COLO668 (cell line): ENCODE results near the gene CBARP.

Experiments
- DNase-seq: peaks from one replicate; lab custom pipeline; 2025; ENCODE audit not compliant: unreplicated experiment; lab: John Stamatoyannopoulos, UW

CBARP gene

GRCh38 chr19:1254081-1254527 is 16.3 kb upstream of the CBARP start:
- DNase-seq: no peak

DNA sequence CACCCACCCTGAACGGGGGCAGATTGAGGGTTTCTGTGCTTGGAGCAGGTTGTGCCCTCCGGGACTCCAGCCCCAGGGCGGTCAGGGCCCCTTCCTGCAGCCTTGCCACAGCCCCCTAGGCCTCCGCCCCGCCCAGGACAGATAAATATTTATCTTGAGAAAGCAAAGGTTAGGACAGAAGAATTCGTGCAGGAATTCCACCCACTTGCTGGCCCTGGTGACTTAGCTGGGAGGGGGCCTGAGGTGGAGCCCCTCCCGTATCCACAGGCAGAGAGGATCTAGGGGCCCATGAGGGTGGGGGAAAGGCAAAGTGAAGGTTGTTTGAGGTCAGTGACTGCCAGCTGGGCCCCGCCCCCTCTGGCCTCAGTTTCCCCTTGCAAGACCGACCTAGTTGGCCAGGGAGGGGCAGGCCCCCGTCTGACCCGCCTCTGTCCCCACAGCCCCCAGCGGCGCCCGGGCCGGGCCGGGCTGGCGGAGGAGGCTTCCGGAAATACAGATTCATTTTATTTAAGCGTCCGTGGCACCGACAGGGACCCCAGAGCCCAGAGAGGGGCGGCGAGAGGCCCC is 15.8 kb upstream of the CBARP start:
- DNase-seq: no peak

- peak; percentile 79 for DNase-seq
Measured at GRCh38 chr19:1252821-1253513, 15.2 kb upstream of the CBARP start.

- DNase-seq: peak; percentile 76
Measured at GRCh38 chr19:1252221-1252820, 14.5 kb upstream of the CBARP start.

- DNase-seq: peak; percentile 86
Measured at GRCh38 chr19:1251330-1252220, 13.8 kb upstream of the CBARP start.

DNA sequence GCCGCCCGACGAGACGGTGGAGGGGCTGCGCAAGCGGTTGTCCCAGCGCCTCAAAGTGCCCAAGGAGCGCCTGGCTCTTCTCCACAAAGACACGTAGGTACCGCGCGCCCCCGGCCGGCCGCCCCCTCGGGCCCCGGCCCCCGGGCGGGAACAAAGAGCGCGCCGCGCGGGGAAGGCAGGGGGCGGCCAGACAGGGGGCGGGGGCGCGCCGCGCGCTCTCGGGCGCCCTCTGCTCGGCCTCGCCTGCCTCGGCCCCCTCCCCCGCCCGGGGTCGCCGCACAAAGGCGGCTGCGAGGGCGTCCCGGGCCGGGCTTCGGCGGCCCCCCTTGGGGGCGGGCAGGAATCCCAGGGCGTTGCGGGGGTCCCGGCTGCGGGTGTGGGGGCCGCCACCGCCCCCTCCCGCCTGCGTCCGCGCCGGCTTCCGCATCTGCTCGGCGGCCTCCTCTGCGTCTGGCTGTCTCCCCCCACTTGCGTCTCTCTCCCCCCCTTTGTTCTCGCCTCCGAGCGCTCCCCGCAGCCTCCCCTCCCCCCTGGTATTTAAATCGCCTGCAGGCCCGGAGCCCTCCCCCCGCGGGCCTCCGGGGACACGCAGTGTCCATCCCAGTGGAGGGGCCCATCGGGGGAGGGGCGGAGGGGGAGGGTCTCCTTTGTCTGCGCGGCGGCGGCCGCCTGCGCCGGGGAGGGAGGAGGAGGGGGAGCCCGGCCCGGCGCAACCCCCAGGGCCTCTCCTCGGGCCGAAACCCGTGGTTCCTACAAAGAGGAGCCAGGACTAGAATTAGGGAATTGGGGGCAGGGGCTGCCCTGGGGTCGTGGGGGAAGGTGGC is 12.8 kb upstream of the CBARP start:
- peak; percentile 83 for DNase-seq

- peak; percentile 60 for DNase-seq
Measured at GRCh38 chr19:1249990-1250436, 12.2 kb upstream of the CBARP start.

GRCh38 chr19:1249298-1249989 is 11.6 kb upstream of the CBARP start:
- DNase-seq: peak; percentile 98

DNA sequence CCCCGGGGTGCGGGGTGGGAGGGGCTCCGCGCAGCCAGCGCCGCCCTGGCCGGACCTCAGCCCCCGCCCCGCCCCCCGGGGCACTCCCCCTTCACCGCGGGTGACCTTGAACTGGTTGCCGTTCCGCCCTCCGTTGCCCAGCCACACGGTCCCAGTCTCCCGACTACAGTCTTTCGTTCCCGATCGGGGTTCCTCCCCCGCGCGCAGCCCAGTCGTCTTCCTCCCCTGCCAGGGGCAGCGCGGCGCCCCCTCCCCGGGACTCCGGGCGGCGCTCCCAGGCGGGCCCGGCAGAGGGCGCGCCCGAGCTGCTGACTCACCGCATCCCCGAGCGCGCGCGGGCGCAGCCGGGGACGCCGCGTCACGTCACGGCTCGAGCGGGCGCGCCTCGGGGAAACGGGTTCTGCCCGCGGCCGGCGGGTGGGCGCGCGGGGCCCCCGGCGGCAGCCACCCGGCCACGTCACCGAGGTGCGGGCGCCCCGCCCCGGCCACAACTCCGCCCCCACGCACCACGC is 11.0 kb upstream of the CBARP start:
- peak; percentile 88 for DNase-seq

- DNase-seq: peak; percentile 86
Measured at GRCh38 chr19:1248139-1248785, 10.5 kb upstream of the CBARP start, which contains the start of gene MIDN. TSS of gene MIDN (plus strand) at chr19:1248583. CDS start at chr19:1250297, 1,714 bp downstream.

DNA sequence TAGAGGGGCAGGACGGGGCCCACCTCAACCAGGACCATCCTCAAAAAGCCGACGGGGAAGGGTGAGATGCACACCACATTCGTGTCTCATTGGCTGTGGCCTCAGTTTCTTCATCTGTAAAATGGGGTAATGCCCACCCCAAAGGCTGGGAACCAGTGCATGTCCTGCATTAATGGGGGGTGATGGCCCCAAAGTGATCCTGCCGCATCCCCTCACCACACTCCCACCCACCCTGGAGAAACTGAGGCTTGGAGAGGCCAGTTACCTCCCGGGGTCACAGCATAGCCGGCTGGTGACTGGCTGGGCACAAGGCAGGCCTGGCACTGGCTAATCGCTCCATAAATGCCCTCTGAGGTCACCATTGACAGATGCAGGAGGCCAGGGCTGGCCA is 9.9 kb upstream of the CBARP start:
- DNase-seq: no peak

- DNase-seq: peak; percentile 70
Measured at GRCh38 chr19:1246265-1247087, 8.7 kb upstream of the CBARP start.

- DNase-seq: peak; percentile 57
Measured at GRCh38 chr19:1245494-1246264, 7.9 kb upstream of the CBARP start.

DNA sequence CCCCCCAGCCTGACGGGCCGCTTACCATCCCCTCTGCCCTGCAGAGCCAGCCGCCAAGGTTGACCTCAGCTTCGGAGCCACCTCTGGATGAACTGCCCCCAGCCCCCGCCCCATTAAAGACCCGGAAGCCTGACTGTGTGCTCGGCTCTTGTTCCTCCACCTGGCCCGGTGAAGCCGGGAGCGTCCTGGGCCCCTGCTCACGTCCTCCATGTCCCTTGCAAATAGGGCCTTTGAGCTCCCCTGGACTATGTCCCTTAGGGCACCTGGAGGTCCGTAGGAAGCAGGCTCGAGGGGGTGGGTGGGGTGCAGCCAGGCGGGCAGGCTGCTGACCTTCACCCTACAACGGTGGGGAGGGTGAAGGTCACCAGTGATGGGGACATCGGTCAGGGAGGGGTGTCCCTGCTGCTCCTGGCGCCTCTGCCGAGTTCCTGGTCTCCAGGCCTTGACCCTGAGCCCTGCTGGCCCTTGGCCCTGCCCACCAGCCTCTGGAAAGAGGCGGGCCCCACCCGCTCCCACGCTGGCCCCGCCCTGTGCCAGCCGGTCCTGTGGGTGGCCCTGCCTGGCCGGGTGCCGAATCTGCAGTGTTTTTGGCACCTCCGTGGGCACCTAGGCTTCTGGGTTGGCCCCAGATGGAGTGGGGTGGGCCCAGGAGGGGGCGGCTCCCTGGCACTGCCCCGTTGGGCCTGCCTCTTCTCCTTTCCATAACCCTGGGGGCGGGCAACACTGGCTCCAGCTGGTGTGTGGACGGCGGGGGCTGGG is 7.1 kb upstream of the CBARP start:
- peak; percentile 20 for DNase-seq

DNA sequence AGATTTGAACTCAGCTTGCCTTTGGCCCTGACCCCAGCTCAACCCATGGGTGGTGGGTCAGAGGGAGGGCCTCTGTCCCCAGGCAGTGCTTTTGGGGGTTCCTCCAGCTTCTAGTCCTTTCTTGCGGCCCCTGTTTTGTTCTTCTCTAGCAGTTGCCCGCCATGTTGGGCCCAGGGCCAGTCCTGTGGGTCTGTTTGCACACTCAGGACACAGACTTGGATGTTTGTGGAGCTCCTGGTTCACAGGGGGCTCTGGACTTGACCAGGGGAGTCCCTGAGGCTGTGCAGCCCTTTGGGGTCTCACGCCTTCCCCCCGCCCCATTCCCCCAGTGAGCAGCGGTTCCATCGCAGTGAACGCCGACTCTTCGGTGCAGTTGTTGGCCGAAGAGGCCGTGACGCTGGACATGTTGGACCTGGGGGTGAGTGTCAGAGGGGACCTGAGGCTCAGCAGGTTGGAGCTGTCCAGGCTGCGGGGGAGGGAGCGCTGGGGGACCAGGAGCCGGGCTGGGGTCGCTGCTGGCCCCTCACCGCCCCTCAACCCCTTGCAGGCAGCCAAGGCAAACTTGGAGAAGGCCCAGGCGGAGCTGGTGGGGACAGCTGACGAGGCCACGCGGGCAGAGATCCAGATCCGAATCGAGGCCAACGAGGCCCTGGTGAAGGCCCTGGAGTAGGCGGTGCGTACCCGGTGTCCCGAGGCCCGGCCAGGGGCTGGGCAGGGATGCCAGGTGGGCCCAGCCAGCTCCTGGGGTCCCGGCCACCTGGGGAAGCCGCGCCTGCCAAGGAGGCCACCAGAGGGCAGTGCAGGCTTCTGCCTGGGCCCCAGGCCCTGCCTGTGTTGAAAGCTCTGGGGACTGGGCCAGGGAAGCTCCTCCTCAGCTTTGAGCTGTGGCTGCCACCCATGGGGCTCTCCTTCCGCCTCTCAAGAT is 6.2 kb upstream of the CBARP start:
- peak; percentile 78 for DNase-seq
